Measurements from ENCODE around the gene C10orf90.

C10orf90 gene

GRCh38 chr10:126455036-126455765 lies 215.3 kb downstream of the C10orf90 start:
- H3K36me3 ChIP-seq (ENCODE audit: control insufficient read depth, low read length), result no peaks in the 10 kb centered on the region
- no peaks in the 10 kb centered on the region for H3K9me2 ChIP-seq (replicated peaks; ENCODE audit: control insufficient read depth, low read length)
- no peak overlapping the region for H3K4me3 ChIP-seq (ENCODE audit: low read length)
- H3F3A ChIP-seq (ENCODE audit: control insufficient read depth, insufficient read depth), result no peaks in the 10 kb centered on the region
- H3K4me1 ChIP-seq (ENCODE audit: control insufficient read depth, low read length), result no peaks in the 10 kb centered on the region
- H3K4me2 ChIP-seq (ENCODE audit: low read length), result no peak overlapping the region
- H4K20me1 ChIP-seq (ENCODE audit: control insufficient read depth, insufficient read depth, low read depth, low read length), result no peaks in the 10 kb centered on the region
- no peaks in the 10 kb centered on the region for H3K9me3 ChIP-seq (ENCODE audit: control insufficient read depth, insufficient read depth, low read length)
- no peak overlapping the region for H3K27ac ChIP-seq (ENCODE audit: low read depth, low read length)
- no peak for TF ChIP-seq EZH2phosphoT487 (IDR thresholded peaks at IDR 0.05; ENCODE audit: borderline replicate concordance, low read length)
- TF ChIP-seq CTCF (IDR thresholded peaks at IDR 0.05; ENCODE audit: low read depth, low read length, poor library complexity, severe bottlenecking), result no peak
- H3K79me2 ChIP-seq (ENCODE audit: control insufficient read depth, low read length), result no peaks in the 10 kb centered on the region
- no peaks in the 10 kb centered on the region for H3K27me3 ChIP-seq (ENCODE audit: control insufficient read depth, low read length)

- no peaks in the 10 kb centered on the region for H3K36me3 ChIP-seq (ENCODE audit: control insufficient read depth, low read length)
- H3K27me3 ChIP-seq (ENCODE audit: control insufficient read depth, low read length), result no peaks in the 10 kb centered on the region
- no peak overlapping the region for H3K4me2 ChIP-seq (ENCODE audit: low read length)
- H3K4me3 ChIP-seq (ENCODE audit: low read length), result no peak overlapping the region
- H3K9me2 ChIP-seq (replicated peaks; ENCODE audit: control insufficient read depth, low read length), result no peaks in the 10 kb centered on the region
- no peaks in the 10 kb centered on the region for H3K4me1 ChIP-seq (ENCODE audit: control insufficient read depth, low read length)
- H3F3A ChIP-seq (ENCODE audit: control insufficient read depth, insufficient read depth), result no peaks in the 10 kb centered on the region
- H3K27ac ChIP-seq (ENCODE audit: low read depth, low read length), result no peak overlapping the region
- no peak for TF ChIP-seq EZH2phosphoT487 (IDR thresholded peaks at IDR 0.05; ENCODE audit: borderline replicate concordance, low read length)
- TF ChIP-seq CTCF (IDR thresholded peaks at IDR 0.05; ENCODE audit: low read depth, low read length, poor library complexity, severe bottlenecking), result no peak
- H4K20me1 ChIP-seq (ENCODE audit: control insufficient read depth, insufficient read depth, low read depth, low read length), result no peaks in the 10 kb centered on the region
- H3K9me3 ChIP-seq (ENCODE audit: control insufficient read depth, insufficient read depth, low read length), result no peaks in the 10 kb centered on the region
- no peaks in the 10 kb centered on the region for H3K79me2 ChIP-seq (ENCODE audit: control insufficient read depth, low read length)
Measured at GRCh38 chr10:126454045-126454751, 216.3 kb downstream of the C10orf90 start.

DNA sequence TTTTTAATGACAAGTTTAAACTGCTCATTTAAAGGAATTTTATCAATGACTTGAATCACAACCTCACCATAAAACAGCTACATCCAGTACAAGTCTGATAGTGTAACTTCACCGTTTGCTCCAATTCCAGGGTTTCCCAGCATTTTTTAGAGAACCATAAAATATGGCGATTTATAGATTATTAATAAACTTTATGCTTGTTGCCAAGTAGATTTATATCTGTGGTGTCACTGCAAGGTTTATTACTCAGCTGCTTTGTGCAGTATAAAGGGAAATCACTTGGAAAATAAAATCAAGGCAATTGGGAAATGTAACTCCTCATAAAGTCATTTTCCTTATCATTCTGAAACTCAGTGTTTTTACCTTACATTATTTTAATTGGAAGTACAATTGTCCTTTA lies 218.2 kb downstream of the C10orf90 start:
- Histone ChIP-seq H3K79me2 (ENCODE audit: control insufficient read depth, low read length) (no peaks in the 10 kb centered on the region), H3K4me1 (ENCODE audit: control insufficient read depth, low read length) (no peaks in the 10 kb centered on the region), H3K9me3 (ENCODE audit: control insufficient read depth, insufficient read depth, low read length) (no peaks in the 10 kb centered on the region), H3K9me2 (replicated peaks; ENCODE audit: control insufficient read depth, low read length) (no peaks in the 10 kb centered on the region), H3K27ac (ENCODE audit: low read depth, low read length) (no peak overlapping the region), H3F3A (ENCODE audit: control insufficient read depth, insufficient read depth) (no peaks in the 10 kb centered on the region), H4K20me1 (ENCODE audit: control insufficient read depth, insufficient read depth, low read depth, low read length) (no peaks in the 10 kb centered on the region), H3K4me2 (ENCODE audit: low read length) (no peak overlapping the region), H3K36me3 (ENCODE audit: control insufficient read depth, low read length) (no peaks in the 10 kb centered on the region), H3K27me3 (ENCODE audit: control insufficient read depth, low read length) (no peaks in the 10 kb centered on the region), H3K4me3 (ENCODE audit: low read length) (no peak overlapping the region)
- TF ChIP-seq EZH2phosphoT487 (IDR thresholded peaks at IDR 0.05; ENCODE audit: borderline replicate concordance, low read length) (no peak), CTCF (IDR thresholded peaks at IDR 0.05; ENCODE audit: low read depth, low read length, poor library complexity, severe bottlenecking) (no peak)

Measured in DOHH2 (cell line).